SJCRH30 (cell line): ENCODE measurements around the gene HTD2. TPM values are rescaled to one million over a fixed set of nuclear protein-coding genes. Genes with fewer than 3 reads are reported as not detected.
A peak's percentile ranks its signal among the peaks of the same experiment; 100 is the strongest.
"Not testable (repeated sequence)": the region's sequence is repeated elsewhere in the genome, so short reads cannot be mapped to it uniquely, and the experiment has no call there.

Source experiments
- DNase-seq, 2 experiments: peaks; one replicate each; pipeline ENCODE4 v3.0.0-alpha.2; 2015 to 2020
- H3K27ac ChIP-seq: fragments of 250-450 bp; sonication (Bioruptor Pico); 2 replicates; pipeline ENCODE4 v1.5.1; 2020; ENCODE audit warnings: mild to moderate bottlenecking, moderate library complexity
- H3K27me3 ChIP-seq: fragments of 250-450 bp; sonication (Bioruptor Pico); 2 replicates; pipeline ENCODE4 v1.5.1; 2020; ENCODE audit warnings: mild to moderate bottlenecking, moderate library complexity
- H3K36me3 ChIP-seq: fragments of 250-450 bp; sonication (Bioruptor Pico); 2 replicates; pipeline ENCODE4 v1.5.1; 2020; ENCODE audit warnings: mild to moderate bottlenecking, moderate library complexity
- H3K4me1 ChIP-seq: fragments of 250-450 bp; sonication (Bioruptor Pico); 2 replicates; pipeline ENCODE4 v1.5.1; 2020; ENCODE audit warnings: mild to moderate bottlenecking, moderate library complexity
- H3K4me3 ChIP-seq: fragments of 250-450 bp; sonication (Bioruptor Pico); 2 replicates; pipeline ENCODE4 v1.5.1; 2020; ENCODE audit warnings: mild to moderate bottlenecking, moderate library complexity
- H3K9me3 ChIP-seq: fragments of 250-450 bp; sonication (Bioruptor Pico); replicated peaks from 2 replicates; pipeline ENCODE4 v1.5.1; 2020; ENCODE audit warnings: mild to moderate bottlenecking, moderate library complexity
- total RNA-seq: library from RNA; depleted of rRNA; stranded (reverse); fragments of >200 nt; shearing (Covaris generic); gene quantifications from 2 replicates; pipeline ENCODE4 v1.2.3, GENCODE V29; 2014

Gene HTD2
- total RNA-seq, 1 experiment from 2014 or later, result 8.8 TPM

DNA sequence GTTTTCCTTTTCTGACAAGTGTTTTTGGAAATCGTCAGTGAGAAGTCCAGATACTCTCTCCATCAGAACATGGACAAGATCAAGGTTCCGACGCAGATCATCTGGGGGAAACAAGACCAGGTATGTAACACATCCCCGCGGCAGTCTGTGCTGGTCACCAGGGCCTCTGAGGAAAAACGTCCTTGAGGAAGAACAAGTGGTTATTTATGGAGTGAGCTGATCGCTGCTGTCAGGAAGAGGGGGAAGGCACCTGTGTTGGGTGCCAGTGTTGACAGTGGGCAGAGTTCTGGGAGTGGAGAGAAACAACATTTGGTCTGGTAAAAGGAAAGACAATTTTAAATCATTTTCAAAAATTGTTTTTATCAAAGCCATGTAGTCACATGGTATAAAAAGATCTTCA lies 21.0 kb upstream of the HTD2 start:
- H3K4me3 ChIP-seq, result no peak overlapping the region
- H3K4me1 ChIP-seq, result no peaks in the 10 kb centered on the region
- H3K27ac ChIP-seq, result no peak overlapping the region
- H3K9me3 ChIP-seq, result no peaks in the 10 kb centered on the region
- no peak for DNase-seq
- H3K36me3 ChIP-seq, result no peaks in the 10 kb centered on the region
- no peaks in the 10 kb centered on the region for H3K27me3 ChIP-seq

DNA sequence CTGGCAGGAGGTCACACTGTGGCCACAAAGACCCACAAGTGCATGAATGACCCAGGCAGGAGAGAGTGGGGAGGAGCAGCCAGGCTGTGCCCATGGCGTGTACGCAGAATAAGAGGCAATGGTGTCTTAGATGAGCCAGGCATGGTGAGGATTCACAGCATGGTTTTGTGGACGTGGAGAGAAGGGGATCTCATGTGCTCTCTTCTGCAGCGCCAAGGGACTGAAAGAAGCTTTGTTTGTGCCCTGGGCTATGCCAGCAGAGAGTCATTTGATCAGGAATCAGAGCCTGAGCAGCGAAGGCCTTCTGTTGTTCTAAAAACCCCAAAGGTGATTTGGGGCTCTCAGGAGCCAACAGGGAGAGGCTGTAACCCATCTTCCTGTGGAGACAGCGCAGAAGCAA lies 19.0 kb upstream of the HTD2 start:
- H3K4me1 ChIP-seq, result no peaks in the 10 kb centered on the region
- DNase-seq, result no peak
- H3K36me3 ChIP-seq, result no peaks in the 10 kb centered on the region
- H3K27ac ChIP-seq, result no peak overlapping the region
- H3K9me3 ChIP-seq, result no peaks in the 10 kb centered on the region
- H3K4me3 ChIP-seq, result no peak overlapping the region
- H3K27me3 ChIP-seq, result no peaks in the 10 kb centered on the region

DNA sequence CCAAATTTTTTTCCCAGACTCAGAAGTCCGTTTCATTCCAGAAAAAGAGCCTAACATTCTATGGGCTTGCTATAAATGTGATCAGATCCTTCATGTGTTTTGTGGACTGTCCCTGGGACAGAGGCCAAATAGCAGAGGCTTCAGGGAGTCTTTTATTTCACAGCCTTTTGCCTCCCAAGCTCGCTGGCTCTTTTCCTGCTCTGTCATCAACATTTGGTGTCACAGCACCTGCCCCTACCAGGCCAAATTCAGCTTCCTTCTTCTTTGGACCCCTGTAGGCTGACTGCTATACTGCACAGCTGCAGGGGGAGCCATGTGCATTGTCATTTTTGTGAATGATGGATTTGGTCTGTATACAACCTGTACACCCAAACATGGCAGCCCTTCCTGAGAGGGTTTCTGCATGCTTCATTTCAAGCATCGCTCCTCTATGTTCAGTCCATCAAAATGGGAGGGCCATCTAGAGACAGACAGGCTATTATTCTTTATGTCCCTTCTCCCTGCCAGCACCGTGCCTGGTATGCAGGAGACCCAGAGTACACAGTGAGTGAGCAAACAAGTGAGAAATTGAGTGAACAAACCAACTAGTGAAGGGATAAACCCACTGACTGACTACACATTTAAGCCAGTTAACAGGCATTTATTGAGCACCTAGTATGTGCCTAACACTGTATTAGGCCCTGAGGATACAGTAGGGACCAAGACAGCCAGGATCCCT lies 18.1 kb upstream of the HTD2 start:
- Histone ChIP-seq H3K9me3 (no peaks in the 10 kb centered on the region), H3K27me3 (no peaks in the 10 kb centered on the region), H3K27ac (no peak overlapping the region), H3K4me1 (no peaks in the 10 kb centered on the region), H3K36me3 (no peaks in the 10 kb centered on the region), H3K4me3 (no peak overlapping the region)
- DNase-seq, result no peak

DNA sequence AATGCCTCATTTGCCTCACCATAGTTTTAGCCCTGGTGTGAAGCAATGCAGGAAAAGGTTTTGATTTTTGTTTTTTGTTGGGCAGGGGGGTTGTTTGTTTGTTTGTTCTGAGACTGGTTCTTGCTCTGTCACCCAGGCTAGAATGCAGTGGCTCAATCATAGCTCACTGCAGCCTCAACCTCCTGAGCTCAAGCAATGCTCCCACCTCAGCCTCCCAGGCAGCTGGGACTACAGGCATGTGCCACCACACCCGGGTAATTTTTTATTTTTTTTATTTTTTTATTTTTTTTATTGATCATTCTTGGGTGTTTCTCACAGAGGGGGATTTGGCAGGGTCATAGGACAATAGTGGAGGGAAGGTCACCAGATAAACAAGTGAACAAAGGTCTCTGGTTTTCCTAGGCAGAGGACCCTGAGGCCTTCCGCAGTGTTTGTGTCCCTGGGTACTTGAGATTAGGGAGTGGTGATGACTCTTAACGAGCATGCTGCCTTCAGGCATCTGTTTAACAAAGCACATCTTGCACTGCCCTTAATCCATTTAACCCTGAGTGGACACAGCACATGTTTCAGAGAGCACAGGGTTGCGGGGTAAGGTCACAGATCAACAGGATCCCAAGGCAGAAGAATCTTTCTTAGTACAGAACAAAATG lies 17.2 kb upstream of the HTD2 start:
- H3K36me3 ChIP-seq, H3K27ac ChIP-seq, H3K4me1 ChIP-seq, DNase-seq, H3K9me3 ChIP-seq, H3K27me3 ChIP-seq, H3K4me3 ChIP-seq: not testable (repeated sequence)

DNA sequence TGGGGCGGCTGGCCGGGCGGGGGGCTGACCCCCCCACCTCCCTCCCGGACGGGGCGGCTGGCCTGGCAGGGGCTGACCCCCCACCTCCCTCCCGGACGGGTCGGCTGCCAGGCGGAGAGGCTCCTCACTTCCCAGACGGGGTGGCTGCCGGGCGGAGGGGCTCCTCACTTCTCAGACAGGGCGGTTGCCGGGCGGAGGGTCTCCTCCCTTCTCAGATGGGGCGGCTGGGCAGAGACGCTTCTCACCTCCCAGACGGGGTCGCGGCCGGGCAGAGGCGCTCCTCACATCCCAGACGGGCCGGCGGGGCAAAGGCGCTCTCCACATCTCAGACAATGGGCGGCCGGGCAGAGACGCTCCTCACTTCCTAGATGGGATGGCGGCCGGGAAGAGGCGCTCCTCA lies 15.9 kb upstream of the HTD2 start:
- not testable (repeated sequence) for H3K27me3 ChIP-seq, H3K27ac ChIP-seq, H3K9me3 ChIP-seq, H3K4me1 ChIP-seq, H3K36me3 ChIP-seq, DNase-seq, H3K4me3 ChIP-seq

DNA sequence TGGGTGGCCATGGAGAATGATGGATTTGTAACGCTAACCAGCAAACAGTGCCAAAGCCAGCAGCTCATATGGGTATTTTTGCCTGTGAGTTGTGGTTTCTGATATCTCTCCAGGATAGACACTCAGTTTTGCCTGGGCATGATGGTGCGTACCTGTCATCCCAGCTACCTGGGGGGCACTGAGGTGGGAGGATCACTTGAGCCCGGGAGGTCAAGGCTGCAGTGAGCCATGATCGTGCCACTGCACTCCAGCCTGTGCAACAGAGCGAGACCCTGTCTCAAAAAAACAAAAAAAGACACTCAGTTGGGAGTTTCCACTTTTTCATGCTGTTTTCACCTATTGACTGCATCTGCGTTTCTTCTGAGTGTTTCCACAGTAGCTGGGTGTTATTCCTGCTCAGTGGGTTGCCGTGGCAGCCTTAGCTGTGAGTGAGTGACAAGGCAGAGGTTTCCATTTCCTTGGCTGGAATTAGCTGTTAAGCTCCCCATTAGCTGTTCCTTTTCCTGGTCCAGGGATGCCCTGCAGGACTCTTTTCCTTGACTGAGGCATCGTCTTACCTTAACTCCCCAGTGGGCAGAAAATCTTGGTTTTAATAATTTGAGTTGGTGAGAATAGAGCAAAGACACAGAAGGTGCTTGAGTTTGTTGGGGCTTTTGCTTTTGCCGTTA lies 14.5 kb upstream of the HTD2 start:
- H3K4me3 ChIP-seq, result no peak overlapping the region
- no peak for DNase-seq
- no peaks in the 10 kb centered on the region for H3K27me3 ChIP-seq
- no peak overlapping the region for H3K27ac ChIP-seq
- H3K9me3 ChIP-seq, result no peaks in the 10 kb centered on the region
- H3K36me3 ChIP-seq, result no peaks in the 10 kb centered on the region
- no peaks in the 10 kb centered on the region for H3K4me1 ChIP-seq

DNA sequence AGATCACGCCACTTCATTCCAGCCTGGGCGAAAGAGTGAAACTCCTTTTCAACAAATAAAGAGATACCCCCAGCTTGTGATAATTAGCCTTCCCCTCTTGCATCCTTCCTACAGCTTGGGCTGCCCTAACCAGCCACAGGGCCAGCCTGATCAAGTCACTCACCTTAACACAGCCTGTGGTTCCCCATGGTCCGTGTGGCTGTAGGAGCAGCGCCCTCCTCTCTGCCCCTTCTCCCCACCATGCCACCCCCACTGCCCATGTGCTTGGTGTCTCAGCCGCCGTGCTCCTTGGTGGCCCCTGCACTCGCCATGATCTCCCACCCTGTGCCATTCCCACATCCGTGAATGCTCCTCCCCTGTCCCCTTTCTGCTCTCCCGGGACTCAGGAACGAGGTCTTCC lies 13.5 kb upstream of the HTD2 start:
- Histone ChIP-seq H3K27ac (no peak overlapping the region), H3K4me1 (no peaks in the 10 kb centered on the region), H3K36me3 (no peaks in the 10 kb centered on the region), H3K9me3 (no peaks in the 10 kb centered on the region), H3K4me3 (no peak overlapping the region), H3K27me3 (no peaks in the 10 kb centered on the region)
- no peak for DNase-seq

DNA sequence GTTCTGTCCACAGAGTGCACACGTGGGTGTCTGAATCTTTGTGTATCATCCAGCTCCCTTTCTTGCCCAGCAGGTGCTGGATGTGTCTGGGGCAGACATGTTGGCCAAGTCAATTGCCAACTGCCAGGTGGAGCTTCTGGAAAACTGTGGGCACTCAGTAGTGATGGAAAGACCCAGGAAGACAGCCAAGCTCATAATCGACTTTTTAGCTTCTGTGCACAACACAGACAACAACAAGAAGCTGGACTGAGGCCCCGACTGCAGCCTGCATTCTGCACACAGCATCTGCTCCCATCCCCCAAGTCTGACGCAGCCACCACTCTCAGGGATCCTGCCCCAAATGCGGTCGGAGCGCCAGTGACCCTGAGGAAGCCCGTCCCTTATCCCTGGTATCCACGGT lies 12.8 kb upstream of the HTD2 start:
- H3K4me1 ChIP-seq, result no peaks in the 10 kb centered on the region
- H3K27ac ChIP-seq, result no peak overlapping the region
- H3K9me3 ChIP-seq, result no peaks in the 10 kb centered on the region
- H3K4me3 ChIP-seq, result no peak overlapping the region
- no peaks in the 10 kb centered on the region for H3K27me3 ChIP-seq
- H3K36me3 ChIP-seq, result no peaks in the 10 kb centered on the region
- DNase-seq, result no peak

DNA sequence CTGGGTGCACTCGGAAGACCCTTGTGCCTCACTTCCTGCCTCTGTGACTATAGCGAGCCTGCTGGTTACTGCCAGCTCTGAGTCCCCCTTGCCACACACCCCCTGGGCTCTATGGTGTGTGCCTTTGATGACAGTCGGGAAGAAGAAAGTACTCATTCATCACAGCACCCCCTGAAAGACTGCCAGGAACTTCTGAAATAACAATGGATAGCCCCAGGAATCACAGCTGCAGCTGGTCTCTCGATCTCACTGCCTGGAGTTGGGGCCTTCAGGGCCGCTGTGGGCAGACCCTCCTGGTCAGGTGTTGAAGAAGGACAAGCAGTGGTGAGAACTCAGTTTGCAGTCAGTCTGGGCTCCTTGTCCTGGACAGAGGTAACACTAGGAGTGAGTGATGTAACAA lies 10.1 kb upstream of the HTD2 start:
- Histone ChIP-seq H3K27me3 (no peaks in the 10 kb centered on the region), H3K4me3 (no peak overlapping the region), H3K36me3 (no peaks in the 10 kb centered on the region), H3K27ac (no peak overlapping the region), H3K9me3 (no peaks in the 10 kb centered on the region), H3K4me1 (no peaks in the 10 kb centered on the region)
- peak; percentile 44 to 71 for DNase-seq

DNA sequence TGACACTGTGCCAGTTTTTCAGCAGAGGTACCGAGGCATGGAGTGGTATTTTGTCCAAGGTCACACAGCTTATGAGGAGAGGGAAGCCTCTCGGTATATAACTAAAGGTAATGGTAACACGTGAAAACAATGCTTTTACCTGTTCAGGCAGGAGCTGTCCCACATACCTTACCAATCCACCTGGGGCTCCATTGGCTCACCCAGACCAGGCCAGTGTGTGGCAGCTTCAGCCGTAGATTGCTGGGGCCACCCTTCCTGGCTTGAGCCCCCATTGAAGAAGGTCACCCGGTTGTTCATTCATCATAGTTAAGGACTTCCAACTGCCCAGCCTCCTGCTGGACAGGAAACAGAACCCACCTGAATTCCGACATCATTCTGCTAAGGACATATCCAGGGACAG lies 9.5 kb upstream of the HTD2 start:
- Histone ChIP-seq H3K36me3 (no peaks in the 10 kb centered on the region), H3K4me3 (no peak overlapping the region), H3K9me3 (no peaks in the 10 kb centered on the region), H3K27me3 (no peaks in the 10 kb centered on the region), H3K27ac (no peak overlapping the region), H3K4me1 (no peaks in the 10 kb centered on the region)
- no peak for DNase-seq

DNA sequence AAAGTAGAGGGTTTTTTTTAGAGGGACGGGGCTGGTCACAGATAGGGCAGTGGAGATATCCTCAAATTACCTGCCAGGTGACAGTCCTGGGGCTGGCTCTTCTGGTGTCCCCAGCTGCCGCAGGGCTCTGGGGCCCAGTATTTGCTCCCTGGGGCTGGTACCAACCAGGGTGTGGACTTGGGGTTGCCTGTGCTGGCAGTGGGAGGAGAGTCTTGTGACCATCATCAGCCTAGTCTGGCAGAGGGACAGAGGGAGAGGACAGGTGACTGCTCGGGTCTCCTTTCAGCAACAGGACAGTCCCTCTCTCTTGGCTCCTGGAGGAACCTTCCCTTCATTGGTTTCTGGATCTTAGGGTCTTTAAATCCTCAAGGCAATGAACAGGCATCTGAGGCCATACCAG lies 8.1 kb upstream of the HTD2 start:
- no peak overlapping the region for H3K27ac ChIP-seq
- no peaks in the 10 kb centered on the region for H3K36me3 ChIP-seq
- no peaks in the 10 kb centered on the region for H3K9me3 ChIP-seq
- H3K27me3 ChIP-seq, result no peaks in the 10 kb centered on the region
- H3K4me1 ChIP-seq, result no peaks in the 10 kb centered on the region
- no peak for DNase-seq
- H3K4me3 ChIP-seq, result no peak overlapping the region

DNA sequence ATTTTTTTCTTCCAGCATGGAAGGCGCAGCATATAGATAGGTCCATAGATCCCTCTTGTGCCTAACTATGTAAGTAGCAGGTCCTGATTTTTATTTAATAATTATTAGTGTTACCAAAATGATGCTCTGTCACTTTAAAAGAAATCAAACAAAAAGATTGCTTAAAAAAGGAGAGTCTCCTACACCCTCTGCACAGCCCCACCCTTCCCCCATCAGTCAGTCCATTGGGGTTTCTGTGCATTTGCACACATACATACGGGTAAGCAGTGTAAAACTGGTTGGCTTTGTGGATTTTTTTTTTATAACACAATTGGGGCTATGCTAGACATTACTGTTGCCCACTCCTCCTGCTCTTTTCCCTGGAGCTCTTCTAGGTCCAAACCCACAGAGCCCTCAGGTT lies 7.2 kb upstream of the HTD2 start:
- H3K4me1 ChIP-seq, result no peaks in the 10 kb centered on the region
- no peak overlapping the region for H3K27ac ChIP-seq
- no peaks in the 10 kb centered on the region for H3K27me3 ChIP-seq
- no peaks in the 10 kb centered on the region for H3K9me3 ChIP-seq
- no peak for DNase-seq
- H3K4me3 ChIP-seq, result no peak overlapping the region
- no peaks in the 10 kb centered on the region for H3K36me3 ChIP-seq

DNA sequence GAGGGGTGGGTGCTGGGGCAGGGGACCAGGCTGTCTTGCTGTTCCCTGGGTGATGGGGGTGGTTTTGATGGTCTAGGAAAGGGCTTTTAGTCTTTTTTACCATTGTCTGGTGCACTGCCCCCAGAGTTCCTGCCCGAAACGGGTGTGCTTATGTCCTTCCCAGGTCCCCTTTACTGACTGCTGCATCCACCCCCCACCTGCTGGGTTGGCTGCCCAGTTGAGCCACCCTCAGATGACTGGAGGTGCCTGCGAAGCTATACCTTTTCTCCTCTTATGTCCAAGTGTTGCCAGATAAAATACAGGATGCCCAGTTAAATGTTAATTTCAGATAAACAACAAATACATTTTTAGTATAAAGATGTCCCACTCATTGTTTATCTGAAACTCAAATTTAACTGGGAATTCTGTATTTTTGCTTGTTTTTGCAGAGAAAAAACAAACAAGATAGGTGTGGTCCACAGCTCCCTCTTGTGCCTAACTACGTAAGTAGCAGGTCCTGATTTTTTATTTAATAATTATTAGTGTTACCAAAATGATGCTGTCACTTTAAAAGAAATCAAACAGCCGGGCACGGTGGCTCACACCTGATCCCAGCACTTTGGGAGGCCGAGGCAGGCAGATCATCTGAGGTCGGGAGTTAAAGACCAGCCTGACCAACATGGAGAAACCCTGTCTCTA lies 6.3 kb upstream of the HTD2 start:
- peak in 1 of 2 experiments; percentile 34 for DNase-seq
- Histone ChIP-seq H3K27me3 (no peaks in the 10 kb centered on the region), H3K36me3 (no peaks in the 10 kb centered on the region), H3K4me3 (no peak overlapping the region), H3K4me1 (no peaks in the 10 kb centered on the region), H3K9me3 (no peaks in the 10 kb centered on the region), H3K27ac (no peak overlapping the region)

DNA sequence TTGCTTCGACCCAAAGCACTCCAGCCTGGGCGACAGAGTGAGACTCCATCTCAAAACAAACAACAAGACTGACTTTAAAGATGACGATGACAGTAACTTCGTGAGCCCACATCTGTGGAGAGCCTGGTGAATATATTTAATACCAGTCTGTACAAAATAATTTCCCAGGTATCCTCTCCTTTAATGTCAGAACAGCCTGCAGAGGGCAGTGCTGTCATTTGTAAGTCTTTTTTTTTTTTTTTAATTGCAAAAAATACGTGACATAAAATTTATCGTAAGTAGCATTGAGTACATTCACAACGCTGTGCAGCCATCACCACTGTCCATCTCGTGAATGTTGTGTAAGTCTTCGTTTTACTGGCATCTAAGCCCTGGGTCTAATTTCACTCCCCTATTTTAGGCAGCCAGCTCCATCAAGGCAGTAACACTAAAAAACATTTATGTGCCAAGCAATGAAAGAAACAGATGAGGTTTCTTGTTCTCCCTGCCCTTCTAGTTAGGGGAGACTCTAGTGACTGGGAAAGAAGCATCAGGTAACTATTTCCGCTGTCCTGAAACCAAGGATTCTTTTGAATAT lies 1.4 kb downstream of the HTD2 start:
- Histone ChIP-seq H3K36me3 (peaks cover 21% of the 10 kb centered on the region), H3K9me3 (no peaks in the 10 kb centered on the region), H3K4me1 (no peaks in the 10 kb centered on the region), H3K4me3 (peak overlapping the region; percentile 82), H3K27ac (no peak overlapping the region), H3K27me3 (no peaks in the 10 kb centered on the region)
- peak; percentile 21 to 40 for DNase-seq

DNA sequence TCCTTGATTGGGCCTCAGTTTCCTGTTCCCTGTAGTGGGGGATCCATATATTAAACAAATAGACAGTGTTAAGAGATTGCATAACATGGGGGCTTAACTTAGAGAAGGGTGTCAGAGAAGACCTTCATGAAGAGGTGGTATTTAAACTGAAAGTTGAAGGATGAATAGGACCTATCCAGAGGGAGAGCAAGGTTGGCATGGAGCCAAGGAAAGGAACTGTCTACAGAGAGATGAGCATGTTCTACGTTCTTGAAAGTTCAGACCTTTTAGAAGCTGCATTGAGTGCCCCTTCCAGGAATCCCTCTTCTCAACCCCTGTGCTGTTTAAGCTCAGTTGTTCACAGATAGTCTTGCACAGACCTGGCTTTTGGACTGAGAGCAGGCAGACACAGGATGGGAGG lies 2.4 kb downstream of the HTD2 start:
- peaks cover 26% of the 10 kb centered on the region for H3K36me3 ChIP-seq

More for the DNA sequence above, 2.4 kb downstream of the HTD2 start:
- no peak overlapping the region for H3K27ac ChIP-seq
- no peaks in the 10 kb centered on the region for H3K4me1 ChIP-seq
- H3K4me3 ChIP-seq, result no peak overlapping the region
- no peaks in the 10 kb centered on the region for H3K9me3 ChIP-seq
- DNase-seq, result no peak
- H3K27me3 ChIP-seq, result no peaks in the 10 kb centered on the region
